Sciatic nerve (tissue), 2 donors: ENCODE measurements around the gene ARHGAP42. TPM values are rescaled to one million over a fixed set of nuclear protein-coding genes. Genes with fewer than 3 reads are reported as not detected.

ENCODE experiments used
- ATAC-seq: fragments of 200-7000 bp; cut with Tn5 transposase; one replicate; pipeline ENCODE4 v1.9.1; 2020; ENCODE audit warnings: mild to moderate bottlenecking, moderate library complexity
- DNase-seq: peaks from one replicate; pipeline ENCODE4 v3.0.0-alpha.2; 2020; ENCODE audit warnings: low spot score
- intact Hi-C: fragments of 100-400 bp; cut with DNase I; formaldehyde crosslinking; loops from one replicate; pipeline ENCODE4 v1.14.2; 2022
- total RNA-seq: library from RNA; stranded (reverse); fragmentation: NEBNext Ultra II Directional; extraction: Animal tissue kit (Norgen Biotek cat#: 25700); gene quantifications from one replicate; pipeline ENCODE4 v1.2.1, GENCODE V29; 2021
- donor health status: DM: no; HTN: no; CAD: no.
- donor health status: DM: no; HTN: no; CAD: no.

The ARHGAP42 gene
- total RNA-seq, 1 donor from 2014 or later = 120 TPM

DNA sequence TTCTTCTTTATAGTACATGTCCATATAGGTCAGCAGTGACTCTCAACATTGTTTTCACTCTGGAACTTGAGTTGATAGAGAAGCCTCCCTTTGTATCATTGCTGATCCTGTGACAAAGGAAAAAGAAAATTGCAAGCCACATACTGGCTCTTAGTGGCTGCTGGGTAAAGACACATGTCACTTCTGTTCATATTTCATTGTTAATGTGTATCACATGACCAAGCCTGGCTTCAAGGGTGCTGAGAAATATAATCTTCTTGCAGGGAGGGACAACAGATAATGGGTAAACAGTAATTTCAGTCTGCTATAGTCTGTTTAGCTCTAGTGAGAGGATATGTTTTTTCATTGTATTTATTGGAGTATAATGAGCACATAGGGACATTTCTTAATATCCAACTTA lies 269.3 kb downstream of the ARHGAP42 start:
- no peak for DNase-seq
- intact Hi-C loops = loop anchor here (10.0 kb wide), 1 partner anchor 942 kb away; no protein-coding TSS in a partner anchor
- no peak for ATAC-seq

DNA sequence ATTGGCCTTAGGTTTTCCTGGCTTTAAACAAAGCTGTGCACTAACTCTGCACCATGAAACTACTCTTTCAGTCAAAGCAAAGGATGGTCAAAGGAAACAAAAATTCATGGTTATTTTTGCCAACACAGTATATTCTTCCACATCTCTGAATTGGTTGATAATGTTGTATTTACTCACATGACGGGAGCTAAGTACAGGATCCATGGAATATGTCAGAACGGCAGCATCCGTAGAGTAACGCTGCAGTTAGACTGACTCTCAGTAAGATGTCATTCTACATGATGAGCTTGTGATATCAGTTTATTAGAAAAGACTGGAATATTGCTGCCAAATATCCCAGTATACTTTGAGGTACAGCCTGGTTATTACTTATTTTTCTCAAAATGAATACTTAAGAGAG lies 270.4 kb downstream of the ARHGAP42 start:
- DNase-seq (no peak), ATAC-seq (no peak)
- intact Hi-C loops = loop anchor here (10.0 kb wide), 1 partner anchor 943 kb away; no protein-coding TSS in a partner anchor

DNA sequence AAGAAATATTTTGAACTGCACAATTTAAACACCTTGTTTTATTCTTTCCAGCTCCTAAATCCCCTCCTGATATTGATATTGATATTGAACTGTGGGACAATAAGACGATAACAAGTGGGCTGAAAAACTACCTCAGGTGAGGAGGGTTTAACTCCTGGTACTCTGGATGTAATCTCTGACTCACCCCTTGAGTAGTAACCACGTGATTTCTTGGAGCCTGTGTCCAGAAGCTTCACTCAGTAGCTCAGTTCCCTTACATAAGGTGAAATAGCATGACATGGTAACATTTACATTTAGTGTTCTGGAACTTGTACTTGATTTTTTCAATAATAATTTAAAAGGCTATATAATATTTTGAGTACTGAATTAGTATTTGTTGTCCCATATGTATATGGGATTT lies 274.5 kb downstream of the ARHGAP42 start:
- intact Hi-C loops = no loop called here
- DNase-seq = no peak
- no peak for ATAC-seq

GRCh38 chr11:100963375-100963774 lies 276.3 kb downstream of the ARHGAP42 start:
- DNase-seq (no peak), ATAC-seq (no peak)
- intact Hi-C loops = no loop called here

DNA sequence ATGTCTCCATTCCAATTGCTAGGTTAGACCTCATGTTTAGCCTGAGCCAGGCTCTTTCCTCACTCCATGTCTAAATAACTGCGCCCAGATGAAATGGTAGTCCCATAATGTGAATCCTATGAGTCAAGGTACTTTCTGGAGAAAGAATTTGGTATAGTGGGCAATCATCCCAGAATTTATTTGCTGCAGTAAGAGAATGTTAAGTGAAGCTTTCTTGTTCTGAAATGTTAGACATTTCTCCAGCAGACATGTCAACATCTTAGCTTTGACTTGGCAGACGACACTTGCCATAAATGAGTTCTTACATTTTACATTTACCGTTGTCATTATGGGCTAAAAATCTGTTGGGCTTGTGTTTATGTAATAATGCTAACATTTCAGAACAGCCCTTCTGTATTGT lies 277.3 kb downstream of the ARHGAP42 start:
- intact Hi-C loops = no loop called here
- DNase-seq (no peak), ATAC-seq (no peak)

- ATAC-seq = no peak
- DNase-seq = no peak
- intact Hi-C loops = no loop called here
Measured at GRCh38 chr11:100965346-100965745, 278.3 kb downstream of the ARHGAP42 start.

DNA sequence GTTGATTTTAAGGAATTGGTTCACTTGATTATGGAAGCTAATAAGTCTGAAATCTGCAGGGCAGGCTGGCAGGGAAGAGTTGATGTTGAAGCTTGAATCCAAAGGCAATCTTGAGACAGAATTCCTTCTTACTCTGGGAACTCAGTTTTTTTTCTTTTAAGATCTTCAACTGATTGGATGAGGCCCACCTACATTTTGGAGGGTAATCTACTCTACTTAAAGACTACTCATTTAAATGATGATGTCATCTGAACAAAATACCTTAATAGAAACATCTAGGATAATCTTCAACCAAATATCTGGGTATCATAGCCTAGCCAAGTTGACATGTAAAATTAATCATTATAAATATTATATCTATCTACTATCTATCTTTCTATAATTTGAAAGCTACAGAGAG lies 279.3 kb downstream of the ARHGAP42 start:
- no peak for DNase-seq
- intact Hi-C loops = no loop called here
- no peak for ATAC-seq

DNA sequence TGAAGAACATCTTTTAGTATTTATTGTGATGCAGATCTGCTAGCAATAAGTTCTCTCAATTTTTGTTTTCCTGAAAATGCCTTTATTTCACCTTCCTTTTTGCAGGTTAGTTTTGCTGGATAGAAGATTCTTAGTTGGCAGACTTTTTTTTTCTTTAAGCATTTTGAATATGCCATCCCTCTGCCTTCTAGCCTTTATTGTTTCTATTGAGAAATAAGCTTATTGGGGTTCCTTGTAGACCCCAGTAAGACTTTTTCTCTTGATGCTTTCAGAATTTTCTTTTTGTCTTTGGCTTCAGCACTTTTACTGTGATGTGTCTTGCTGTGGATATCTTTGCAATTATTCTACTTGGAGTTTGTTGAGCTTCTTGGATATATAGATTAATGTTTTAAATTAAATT lies 281.9 kb downstream of the ARHGAP42 start:
- intact Hi-C loops = no loop called here
- ATAC-seq = no peak
- no peak for DNase-seq

DNA sequence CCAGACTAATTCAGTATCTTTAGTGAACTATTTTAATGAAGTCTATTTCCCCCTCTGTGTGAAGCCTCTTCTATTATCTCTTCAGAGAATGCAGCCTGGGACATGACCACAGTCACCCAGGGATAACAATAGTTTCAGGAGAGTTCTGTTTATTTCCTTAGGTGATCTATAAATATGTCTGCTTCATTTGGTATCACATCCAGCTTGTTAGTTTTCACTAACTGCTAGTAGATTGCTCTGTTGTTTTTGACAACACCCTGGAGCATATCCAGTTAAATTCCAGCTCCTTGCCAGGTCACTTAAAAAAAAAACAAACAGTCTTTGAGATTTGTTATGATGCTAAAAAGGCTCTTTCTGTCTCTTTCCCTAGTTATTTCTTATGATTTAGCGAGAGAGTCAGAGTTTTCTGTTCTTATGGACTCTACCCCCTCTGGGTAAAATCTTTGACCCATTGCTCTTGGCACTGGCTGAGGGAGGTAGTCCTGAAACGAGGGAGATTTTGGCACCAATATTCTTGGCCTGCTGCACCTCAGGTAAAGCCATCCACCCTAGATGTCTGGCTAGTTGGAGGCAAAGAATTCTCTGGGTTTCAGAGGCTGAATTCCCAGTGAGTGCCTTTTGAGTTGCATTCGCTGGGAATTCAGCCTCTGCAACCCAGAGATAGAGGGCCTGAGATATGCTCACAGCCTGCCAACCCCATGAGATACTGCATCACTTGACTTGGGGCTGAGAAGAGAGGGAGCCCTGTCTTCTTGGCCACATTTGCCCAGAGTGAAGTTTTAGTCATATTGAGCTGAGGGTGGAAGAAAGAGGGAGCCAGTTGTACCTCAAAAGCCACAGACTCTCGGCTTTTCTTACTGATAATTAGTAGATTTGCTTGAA lies 283.4 kb downstream of the ARHGAP42 start:
- ATAC-seq (peak; percentile 45), DNase-seq (no peak)
- intact Hi-C loops = no loop called here

DNA sequence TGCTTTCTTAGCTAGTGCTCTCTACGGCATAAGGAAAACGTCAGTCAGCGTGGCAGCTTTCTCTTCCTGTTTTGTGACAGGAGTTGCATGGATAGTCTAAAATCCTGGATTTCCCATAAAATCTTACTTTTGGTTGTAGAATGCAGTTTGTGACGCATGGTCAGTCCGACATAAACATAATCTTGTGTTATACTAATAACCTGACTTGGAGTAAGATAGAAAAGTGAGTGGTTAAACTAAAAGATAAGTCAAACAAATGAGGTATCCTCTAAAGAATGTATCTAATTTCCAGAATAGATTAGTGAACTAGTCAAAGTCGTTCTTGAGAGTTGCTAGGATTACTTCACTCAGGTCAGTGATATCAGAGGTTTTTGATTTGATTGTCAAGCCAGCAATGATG lies 285.0 kb downstream of the ARHGAP42 start:
- ATAC-seq (no peak), DNase-seq (no peak)
- intact Hi-C loops = no loop called here

GRCh38 chr11:100978442-100978841 lies 291.4 kb downstream of the ARHGAP42 start:
- ATAC-seq = no peak
- intact Hi-C loops = no loop called here
- DNase-seq = no peak

GRCh38 chr11:100978939-100979338 lies 291.9 kb downstream of the ARHGAP42 start:
- intact Hi-C loops = no loop called here

DNA sequence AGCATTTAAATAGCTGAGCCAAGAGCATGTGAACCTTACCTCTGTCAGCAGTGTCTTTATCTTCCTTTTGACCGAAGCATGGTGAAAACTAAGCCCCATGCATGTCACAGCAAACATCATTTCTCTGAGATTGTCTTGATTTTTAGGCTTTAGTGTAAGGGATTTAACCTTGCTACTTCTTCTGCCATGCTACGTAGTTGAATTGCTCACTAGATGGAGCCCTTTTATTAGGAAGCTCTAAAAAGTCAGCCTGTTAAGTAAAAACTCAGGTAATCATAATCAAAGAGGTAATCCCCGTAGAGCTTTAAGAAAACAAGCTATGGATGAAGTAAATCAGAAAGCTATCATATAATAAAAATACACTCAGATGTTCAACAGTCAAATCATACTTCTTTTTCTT lies 293.1 kb downstream of the ARHGAP42 start:
- DNase-seq = no peak
- intact Hi-C loops = no loop called here
- no peak for ATAC-seq

More at GRCh38 chr11:100978939-100979338, 291.9 kb downstream of the ARHGAP42 start:
- DNase-seq (no peak), ATAC-seq (no peak)

DNA sequence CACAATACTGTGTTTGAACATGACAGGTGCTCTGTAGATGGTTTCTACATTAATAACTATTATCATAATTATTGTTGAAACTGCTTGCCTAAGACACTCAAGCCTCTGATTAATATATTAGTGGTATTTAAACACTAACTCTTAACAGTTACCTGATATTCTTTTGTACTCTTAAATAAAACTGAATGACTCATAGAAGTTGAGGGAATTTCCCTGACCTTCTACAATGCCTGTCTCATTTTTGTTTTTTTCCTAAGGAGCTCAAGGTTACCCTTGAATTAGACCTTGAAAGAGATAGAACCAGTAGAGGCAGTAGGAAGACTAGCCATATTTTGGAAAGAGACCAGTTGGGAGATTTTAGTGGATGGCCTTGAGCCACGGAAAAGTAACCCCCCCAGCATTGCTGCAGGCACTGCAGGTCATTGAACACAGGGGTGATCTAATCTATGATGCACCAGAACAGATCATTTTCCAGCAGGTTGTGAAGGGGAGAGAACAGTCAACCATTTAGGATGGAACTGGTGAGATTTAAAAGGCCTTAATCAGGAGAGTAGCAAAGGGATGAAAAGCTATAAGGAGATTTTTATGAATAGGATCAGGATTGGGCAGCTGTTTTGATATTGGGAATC lies 294.2 kb downstream of the ARHGAP42 start:
- no peak for DNase-seq
- intact Hi-C loops = no loop called here
- no peak for ATAC-seq

GRCh38 chr11:100984668-100985067 lies 297.6 kb downstream of the ARHGAP42 start:
- ATAC-seq = no peak
- intact Hi-C loops = no loop called here
- DNase-seq = no peak

DNA sequence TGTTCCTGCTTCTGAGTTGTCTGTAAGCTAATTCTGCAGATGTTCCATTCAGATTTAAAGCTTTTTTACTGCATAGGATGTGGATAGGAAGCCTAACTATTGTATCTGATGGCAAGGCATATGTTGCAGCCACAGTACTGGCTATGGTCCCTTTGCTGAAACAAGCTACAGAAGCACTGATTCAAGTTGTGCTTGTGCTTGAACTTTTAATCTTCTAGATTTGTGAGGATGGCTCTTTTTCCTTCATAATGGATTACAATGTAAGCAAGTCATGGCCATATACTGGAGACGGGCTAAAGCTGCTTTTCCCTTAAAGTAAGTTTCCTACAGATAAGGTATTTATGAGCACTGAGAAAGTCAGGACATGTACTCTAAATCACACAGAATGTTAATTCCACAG lies 303.8 kb downstream of the ARHGAP42 start:
- DNase-seq = no peak
- ATAC-seq = no peak
- intact Hi-C loops = no loop called here

DNA sequence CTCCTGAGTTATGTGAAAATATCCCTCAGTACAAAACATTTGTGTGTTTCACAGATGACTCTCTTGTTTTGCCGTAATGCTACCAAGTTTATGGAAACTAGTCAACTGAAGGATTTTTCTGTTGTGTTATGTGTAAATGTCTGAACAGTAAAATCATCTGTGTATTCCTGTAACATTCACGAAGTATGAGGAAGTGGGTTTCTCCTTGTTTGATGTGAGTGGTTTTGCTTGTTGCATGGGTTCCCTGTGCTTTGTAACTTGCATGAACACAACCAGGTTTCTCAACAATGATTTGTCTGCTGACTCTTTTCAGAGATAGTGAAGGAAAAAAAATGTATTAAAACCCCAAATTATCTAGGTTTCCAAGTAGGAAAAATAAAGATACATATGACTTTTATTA lies 304.5 kb downstream of the ARHGAP42 start:
- intact Hi-C loops = no loop called here
- DNase-seq = no peak
- no peak for ATAC-seq

- ATAC-seq = no peak
- intact Hi-C loops = no loop called here
- no peak for DNase-seq
Measured at GRCh38 chr11:100994966-100995365, 307.9 kb downstream of the ARHGAP42 start.

- ATAC-seq (no peak), DNase-seq (no peak)
- intact Hi-C loops = no loop called here
Measured at GRCh38 chr11:100999756-101000155, 312.7 kb downstream of the ARHGAP42 start.

GRCh38 chr11:101003468-101003867 lies 316.4 kb downstream of the ARHGAP42 start:
- intact Hi-C loops = no loop called here
- no peak for DNase-seq
- no peak for ATAC-seq
